Stimulated activated CD4-positive, alpha-beta T cell treated with anti-CD3 and anti-CD28 coated beads, Interleukin-15, amount 100 ng/mL, for 24 hours (primary cell): ENCODE measurements around the gene TSHZ2.
A peak's percentile ranks its signal among the peaks of the same experiment; 100 is the strongest.
"Not testable (repeated sequence)": the region's sequence is repeated elsewhere in the genome, so short reads cannot be mapped to it uniquely, and the experiment has no call there.

Experiments used
- DNase-seq: peaks from one replicate; pipeline ENCODE4 v3.0.0-alpha.2; 2020

The TSHZ2 gene

DNA sequence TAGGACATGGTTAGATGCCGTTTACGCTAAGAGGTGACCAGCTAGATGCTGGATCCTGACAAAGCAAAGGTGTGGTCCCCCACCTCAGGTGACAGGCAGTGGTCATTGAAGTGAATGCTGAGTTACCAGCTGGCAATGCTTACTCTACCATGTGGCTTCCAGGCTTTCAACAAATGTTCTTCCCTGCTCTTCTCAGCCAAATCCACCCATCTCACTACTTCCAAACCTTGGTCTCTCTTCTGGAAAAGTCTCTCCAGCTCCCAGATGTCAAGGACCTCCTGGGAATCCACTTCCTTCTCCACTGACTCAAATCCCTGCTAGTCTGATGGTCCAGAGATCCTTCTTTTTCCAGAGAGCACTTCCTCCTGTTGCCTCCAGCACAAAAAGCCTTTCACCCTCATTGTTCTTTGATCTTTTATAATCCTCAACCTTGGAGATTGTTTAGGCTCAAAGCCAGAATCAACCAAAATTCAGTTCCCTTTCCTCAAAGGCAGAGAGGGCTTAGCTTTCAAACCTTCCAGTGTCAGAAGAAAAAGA lies 393.4 kb downstream of the TSHZ2 start:
- no peak for DNase-seq

DNA sequence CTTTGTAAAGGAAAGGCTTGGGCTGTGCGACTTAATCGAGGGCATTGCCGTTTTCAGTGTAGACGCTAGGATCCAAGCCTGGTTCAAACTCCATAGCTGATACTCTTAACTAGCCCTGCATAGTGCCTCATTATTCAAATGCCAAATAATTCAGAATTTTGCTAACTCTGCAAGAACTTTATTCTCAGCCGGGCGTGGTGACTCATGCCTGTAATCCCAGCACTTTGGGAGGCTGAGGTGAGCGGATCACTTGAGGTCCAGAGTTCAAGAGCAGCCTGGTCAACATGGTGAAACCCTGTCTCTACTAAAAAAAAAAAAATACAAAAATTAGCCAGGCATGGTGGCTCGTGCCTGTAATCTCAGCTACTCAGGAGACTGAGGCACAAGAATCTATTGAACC lies 394.8 kb downstream of the TSHZ2 start:
- DNase-seq: not testable (repeated sequence)

- no peak for DNase-seq
These were observed 397.7 kb downstream of the TSHZ2 start for GRCh38 chr20:53369871-53370270.

DNA sequence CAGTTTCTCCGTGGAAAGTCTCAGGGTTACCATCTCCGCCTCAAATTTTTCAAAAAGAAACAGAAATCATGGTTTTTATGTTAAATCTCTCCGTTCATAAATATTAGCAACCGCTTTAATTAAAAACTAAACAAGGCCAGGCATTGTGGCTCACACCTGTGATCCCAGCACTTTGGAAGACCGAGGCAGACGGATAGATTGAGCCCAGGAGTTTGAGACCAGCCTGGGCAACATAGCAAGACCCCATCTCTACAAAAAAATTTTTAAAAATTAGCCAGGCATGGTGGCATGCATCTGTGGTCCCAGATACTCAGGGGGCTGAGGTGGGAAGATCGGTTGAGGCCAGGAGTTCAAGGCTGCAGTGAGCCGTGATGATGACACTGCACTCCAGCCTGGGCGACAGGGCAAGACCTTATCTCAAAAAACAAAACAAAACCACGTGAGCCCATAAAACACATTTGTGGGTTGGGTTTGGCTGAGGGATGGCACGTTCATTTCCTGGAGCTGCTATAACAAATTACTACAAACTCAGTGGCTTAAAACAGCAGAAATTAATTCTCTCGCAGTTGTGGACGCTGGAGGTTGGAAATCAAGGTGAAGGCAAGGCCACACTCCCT lies 398.3 kb downstream of the TSHZ2 start:
- DNase-seq: no peak

DNA sequence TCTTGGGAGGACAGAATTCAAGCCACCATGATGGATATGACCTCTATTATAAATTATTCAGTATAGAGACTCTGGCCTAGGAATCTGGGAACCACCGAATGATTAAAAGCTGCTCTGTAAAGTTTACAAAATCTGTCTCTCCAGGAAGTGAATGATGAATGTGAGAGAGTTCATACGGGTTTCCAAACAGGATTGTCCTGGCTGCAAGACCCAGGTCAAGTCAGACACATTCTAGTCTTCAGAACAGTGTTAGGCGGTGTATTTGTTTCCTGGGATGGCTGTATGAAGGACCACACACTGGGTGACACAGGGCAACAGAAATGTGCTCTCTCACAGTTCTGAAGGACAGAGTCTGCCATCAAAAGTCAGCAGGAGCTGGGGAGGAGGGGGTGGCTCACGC lies 399.1 kb downstream of the TSHZ2 start:
- DNase-seq: no peak

DNA sequence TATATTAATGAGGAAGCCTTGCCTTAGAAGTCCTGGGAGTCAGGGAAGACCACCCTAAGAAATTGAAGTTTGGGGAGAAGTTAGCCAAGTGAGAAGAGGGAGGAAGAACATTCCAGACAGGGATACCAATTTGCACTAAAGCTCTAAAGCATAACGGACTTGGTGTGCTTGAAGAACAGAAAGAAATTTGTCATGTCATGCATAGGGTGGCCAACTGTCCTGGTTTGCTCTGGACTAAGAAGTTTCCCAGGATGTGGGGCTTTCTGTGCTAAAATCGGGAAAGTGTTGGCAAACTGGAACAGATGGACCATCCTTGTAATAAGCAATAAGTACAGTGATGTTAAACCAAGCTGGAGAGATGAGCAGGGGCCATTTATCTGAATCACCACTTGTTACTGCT lies 403.9 kb downstream of the TSHZ2 start:
- no peak for DNase-seq

DNA sequence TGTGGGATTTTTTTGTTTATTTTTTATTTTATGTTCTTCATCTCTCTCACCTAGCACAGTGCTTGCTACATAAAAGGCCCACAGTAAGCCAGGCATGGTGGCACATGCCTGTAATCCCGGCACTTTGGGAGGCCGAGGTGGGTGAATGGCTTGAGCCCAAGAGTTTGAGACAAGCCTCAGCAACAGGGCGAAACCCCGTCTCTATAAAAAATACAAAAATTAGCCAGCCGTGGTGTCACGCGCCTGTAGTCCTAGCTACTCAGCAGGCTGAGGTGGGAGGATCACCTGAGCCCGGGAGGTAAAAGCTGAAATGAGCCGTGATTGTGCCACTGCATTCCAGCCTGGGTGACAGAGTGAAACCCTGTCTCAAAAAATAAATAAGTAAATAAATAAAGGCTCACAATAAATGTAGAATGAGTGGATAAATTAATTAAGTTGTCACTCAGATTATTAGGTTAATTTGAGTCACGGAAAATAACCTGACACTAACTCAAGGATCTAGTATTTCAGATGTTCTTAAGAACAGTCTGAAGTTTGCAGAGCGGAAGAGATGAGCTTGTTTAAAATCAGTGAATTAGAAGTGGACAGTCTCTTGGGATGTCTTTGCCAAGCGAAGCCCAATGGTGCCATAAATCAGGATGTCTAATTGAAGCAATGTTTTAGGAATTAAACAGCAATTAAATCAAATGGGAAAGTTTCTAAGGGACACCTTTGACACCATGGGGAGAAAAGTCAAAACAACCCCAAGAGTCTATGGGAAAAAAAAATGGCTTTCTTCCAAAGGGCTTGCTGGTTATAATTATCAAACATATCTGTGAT lies 407.1 kb downstream of the TSHZ2 start:
- DNase-seq: no peak

DNA sequence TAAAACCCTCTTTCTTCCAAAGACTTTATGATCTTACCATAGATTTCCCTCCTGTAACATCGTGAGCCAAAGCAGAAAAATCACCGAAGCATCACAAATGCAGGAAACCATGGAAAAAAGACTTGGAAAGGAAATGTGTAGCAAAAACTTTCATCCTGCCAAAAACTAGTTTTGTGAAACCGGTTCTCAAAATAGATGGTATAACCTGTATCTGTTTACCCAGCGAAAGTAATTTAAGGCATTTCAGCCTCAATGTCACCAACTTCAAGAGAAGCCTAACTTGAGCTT lies 407.6 kb downstream of the TSHZ2 start:
- no peak for DNase-seq

DNA sequence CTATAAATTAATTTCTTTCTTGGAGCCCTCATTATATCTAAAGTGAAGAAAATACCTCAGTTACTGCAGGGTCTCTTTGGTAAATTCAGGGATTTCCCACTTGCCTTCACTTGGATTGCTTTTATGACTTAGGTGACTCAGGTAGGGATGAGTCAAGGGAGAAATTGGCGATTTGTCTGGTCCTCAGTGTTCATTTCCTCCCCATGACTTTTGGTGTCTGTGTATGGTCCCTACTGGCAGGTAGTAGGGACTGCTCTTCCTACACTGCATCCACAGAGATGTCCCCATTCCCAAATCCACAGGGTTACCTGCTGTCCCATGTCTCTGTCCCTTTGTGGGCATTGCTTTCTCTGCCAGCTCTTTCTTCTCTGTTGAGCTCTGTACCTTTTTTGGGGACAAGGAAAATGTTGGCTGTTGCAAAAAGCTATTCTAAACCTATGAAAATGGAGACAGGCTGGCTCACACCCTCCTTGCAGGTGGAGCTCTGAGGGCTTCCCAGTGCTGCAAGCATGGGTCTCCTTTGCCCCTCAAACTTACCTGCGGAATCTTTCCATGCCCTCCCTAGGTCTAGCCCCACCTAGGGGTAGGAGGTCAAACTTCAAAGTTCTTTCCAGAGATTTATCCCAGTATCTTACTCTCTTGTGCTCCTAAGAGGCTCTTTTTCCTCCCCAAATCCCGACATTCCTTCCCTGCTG lies 409.6 kb downstream of the TSHZ2 start:
- no peak for DNase-seq

- DNase-seq: no peak
These were observed 410.2 kb downstream of the TSHZ2 start for GRCh38 chr20:53382263-53382844.

- no peak for DNase-seq
These were observed 411.8 kb downstream of the TSHZ2 start for GRCh38 chr20:53383916-53384315.

DNA sequence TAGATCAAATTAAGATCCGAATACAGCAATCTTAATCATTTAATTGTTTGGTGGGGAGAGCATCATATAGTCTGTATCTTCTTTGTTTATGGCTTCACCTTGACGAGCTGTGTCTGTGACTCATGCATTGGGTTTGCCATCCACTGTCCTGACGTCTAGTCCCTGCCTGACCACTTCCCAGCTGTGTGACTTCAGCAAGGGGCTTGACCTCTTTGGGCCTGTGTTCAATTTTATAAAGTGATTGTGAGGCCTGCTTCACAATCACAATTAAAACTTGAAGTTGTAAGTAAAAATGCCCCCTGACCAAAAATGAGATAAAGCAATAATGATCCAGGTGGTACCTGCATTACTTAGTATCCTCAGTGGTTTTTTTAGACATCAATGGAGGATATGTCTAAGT lies 412.2 kb downstream of the TSHZ2 start:
- DNase-seq: no peak

- DNase-seq: no peak
These were observed 414.0 kb downstream of the TSHZ2 start for GRCh38 chr20:53385941-53386767.

DNA sequence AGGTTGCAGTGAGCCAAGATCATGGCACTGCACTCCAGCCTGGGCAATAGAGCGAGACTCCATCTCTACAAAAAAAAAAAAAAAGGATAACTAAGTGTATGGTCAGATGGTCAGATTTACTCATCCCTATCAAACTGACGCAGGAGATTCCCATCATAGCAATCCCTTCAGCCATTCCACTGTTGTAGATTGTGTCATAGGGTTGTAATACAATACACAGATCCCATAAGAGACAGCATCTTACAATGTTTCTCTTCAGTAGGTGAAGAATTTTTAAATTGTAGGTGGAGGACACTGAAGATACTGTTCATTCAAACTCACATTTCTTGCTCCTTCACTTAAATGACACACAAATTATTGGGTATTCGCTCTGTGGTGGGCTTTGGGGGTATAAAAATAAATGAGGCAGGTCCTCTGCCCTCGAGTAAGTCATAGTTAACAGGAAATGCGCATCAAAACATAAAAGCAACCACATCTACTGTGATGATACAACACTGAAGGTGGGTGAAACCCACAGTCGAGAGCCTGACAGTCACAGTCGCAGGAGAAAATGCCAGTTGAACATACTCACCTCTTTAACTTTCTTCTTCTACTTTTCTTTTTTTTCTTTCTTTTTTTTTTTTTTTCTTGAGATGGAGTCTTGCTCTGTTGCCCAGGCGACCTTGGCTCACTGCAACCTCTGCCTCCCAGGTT lies 416.0 kb downstream of the TSHZ2 start:
- peak; percentile 20 for DNase-seq

DNA sequence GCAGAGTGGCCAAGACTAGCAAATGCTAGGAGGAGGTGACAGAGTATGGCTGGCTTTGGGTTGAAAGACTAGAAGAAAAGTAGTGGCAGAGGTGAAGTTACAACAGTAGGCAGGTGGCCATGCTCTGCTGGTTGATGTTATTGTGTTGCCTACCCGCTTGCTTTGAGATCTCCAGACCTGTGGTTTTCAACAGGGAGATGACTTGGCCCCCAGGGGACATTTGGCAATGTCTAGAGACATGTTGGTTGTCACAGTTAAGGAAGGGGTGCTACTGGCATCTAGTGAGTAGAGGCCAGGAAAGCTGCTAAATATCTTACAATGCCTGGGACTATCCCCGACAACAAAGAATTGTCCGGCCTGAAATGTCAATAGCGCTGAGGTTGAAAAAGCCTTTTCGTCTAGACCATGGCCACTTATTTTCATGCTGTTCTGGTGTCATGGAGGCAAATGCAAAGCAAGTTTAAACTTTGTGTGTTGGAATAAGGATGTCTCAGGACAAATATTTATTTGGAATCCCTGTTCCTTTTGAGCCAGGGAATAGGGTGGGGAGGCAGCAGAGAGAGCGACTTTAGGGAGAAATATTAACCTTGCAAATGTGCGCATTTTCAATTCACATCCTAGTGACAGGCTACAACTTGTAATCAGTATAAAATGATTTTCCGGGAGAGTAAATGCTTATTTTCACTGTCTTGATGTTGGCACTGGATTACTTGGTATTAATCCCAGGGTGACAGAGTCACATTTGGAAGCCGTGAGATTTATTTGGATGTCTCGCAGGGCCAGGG lies 417.6 kb downstream of the TSHZ2 start:
- DNase-seq: no peak

GRCh38 chr20:53390770-53391169 lies 418.6 kb downstream of the TSHZ2 start:
- no peak for DNase-seq

GRCh38 chr20:53394433-53394832 lies 422.3 kb downstream of the TSHZ2 start:
- DNase-seq: no peak

DNA sequence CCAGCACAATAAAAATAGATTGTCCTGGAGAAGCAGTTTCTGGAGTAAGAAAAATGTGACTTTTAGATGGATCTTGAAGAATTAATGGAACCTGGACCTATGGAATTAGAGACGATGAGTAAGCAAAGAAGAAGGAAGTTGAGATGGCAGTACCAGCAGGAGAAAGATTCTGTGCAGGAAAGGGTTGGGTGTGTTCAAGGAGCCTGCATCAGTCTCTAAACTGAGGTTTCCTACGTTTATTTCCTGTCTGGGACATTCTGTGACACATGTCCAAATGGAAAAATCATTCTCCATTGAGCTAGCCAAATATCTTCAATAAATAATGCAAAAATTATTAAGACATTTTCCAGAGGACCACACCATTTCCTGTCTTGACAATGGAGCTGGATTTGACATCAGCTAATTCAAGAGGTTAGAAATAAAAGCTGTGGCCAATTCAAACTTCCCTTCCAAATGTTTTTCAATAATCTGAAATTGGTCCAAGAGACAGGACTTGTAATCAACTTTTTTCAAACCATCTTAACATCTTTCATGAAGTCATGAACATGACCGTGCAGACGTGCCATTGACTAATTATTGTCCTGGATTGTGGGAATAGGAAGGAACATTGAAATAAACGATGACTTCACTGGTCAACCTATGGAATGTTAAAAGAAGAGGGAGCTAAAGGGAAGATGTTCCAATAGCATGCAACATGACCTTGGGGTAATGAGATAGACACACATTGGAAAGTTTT lies 423.2 kb downstream of the TSHZ2 start:
- DNase-seq: no peak

GRCh38 chr20:53399083-53399482 lies 426.9 kb downstream of the TSHZ2 start:
- no peak for DNase-seq

GRCh38 chr20:53399592-53400335 lies 427.6 kb downstream of the TSHZ2 start:
- DNase-seq: no peak
